CD8-positive, alpha-beta memory T cell (primary cell): ENCODE measurements around the gene CAMSAP2. TPM values are rescaled to one million over a fixed set of nuclear protein-coding genes. Genes with fewer than 3 reads are reported as not detected.

Source experiments
- CTCF ChIA-PET: fragments of 350-600 bp; sonication (Branson Sonifier 250); formaldehyde crosslinking; loops from one replicate; lab custom pipeline; 2021; ENCODE audit warnings: antibody characterized with exemption; lab: Charles Lee
- POLR2A ChIA-PET: fragments of 350-600 bp; sonication (Branson Sonifier 250); formaldehyde crosslinking; loops from one replicate; lab custom pipeline; 2021; ENCODE audit warnings: antibody characterized with exemption; lab: Charles Lee
- DNase-seq, 5 donors: peaks; one replicate each; pipeline versions ENCODE4 v3.0.0 to v3.0.0-alpha.2; 2020 to 2022; ENCODE audit warnings: mixed read lengths in 1 of 5
- H3K27ac ChIP-seq: one replicate; pipeline ENCODE4 v1.7.0; 2013; ENCODE audit warnings: low read depth, mild to moderate bottlenecking, low read length, moderate library complexity
- H3K27me3 ChIP-seq: 2 replicates; pipeline ENCODE4 v1.7.0; 2013; ENCODE audit warnings: low read length, mild to moderate bottlenecking; ENCODE audit not compliant: insufficient read depth, poor library complexity, severe bottlenecking
- H3K36me3 ChIP-seq: 2 replicates; pipeline ENCODE4 v1.7.0; 2013; ENCODE audit warnings: mild to moderate bottlenecking, low read length, moderate library complexity; ENCODE audit not compliant: insufficient read depth
- H3K4me1 ChIP-seq: 2 replicates; pipeline ENCODE4 v1.7.0; 2013; ENCODE audit warnings: mild to moderate bottlenecking, low read length, moderate library complexity; ENCODE audit not compliant: insufficient read depth
- H3K4me3 ChIP-seq: 2 replicates; pipeline ENCODE4 v1.7.0; 2013; ENCODE audit warnings: mild to moderate bottlenecking, low read length
- H3K9me3 ChIP-seq: 2 replicates; pipeline ENCODE4 v1.7.0; 2013; ENCODE audit warnings: mild to moderate bottlenecking, low read length
- H3K27ac Mint-ChIP-seq, 8 donors: one replicate each; pipeline ENCODE4 v1.8.0; 2020 to 2021; ENCODE audit warnings: mixed read lengths in 8 of 8, mild to moderate bottlenecking in 6 of 8, inconsistent platforms in 3 of 8, moderate library complexity in 3 of 8
- H3K27me3 Mint-ChIP-seq, 2 donors: one replicate each; pipeline ENCODE4 v1.8.0; 2020 to 2021; ENCODE audit warnings: mixed read lengths in 2 of 2, mild to moderate bottlenecking in 1 of 2, moderate library complexity in 1 of 2
- H3K36me3 Mint-ChIP-seq, 3 donors: one replicate each; pipeline ENCODE4 v1.8.0; 2020 to 2021; ENCODE audit warnings: mixed read lengths in 3 of 3, inconsistent platforms in 1 of 3, mild to moderate bottlenecking in 1 of 3
- H3K4me1 Mint-ChIP-seq, 3 donors: one replicate each; pipeline ENCODE4 v1.8.0; 2020 to 2021; ENCODE audit warnings: mixed read lengths in 3 of 3, inconsistent platforms in 1 of 3, mild to moderate bottlenecking in 1 of 3
- H3K4me3 Mint-ChIP-seq, 7 donors: one replicate each; pipeline ENCODE4 v1.8.0; 2020 to 2021; ENCODE audit warnings: mixed read lengths in 7 of 7, mild to moderate bottlenecking in 6 of 7, moderate library complexity in 4 of 7, inconsistent platforms in 2 of 7
- H3K9me3 Mint-ChIP-seq, 5 donors: one replicate each; pipeline ENCODE4 v1.8.0; 2020 to 2022; ENCODE audit warnings: mixed read lengths in 5 of 5, mild to moderate bottlenecking in 3 of 5, moderate library complexity in 2 of 5, inconsistent platforms in 1 of 5
- polyA plus RNA-seq: library from polyadenylated mRNA; unstranded; fragments of 300-500 nt; fragmentation: Illumina TruSeq; gene quantifications from one replicate; pipeline ENCODE4 v1.2.3, GENCODE V29; 2021
- total RNA-seq, 2 experiments: library from RNA; stranded (reverse); gene quantifications; one replicate each; pipeline ENCODE4 v1.2.3, GENCODE V29; 2021

CAMSAP2 gene
- total and polyA plus RNA-seq, 3 experiments from 2014 or later = 0.35 to 3.1 (median 2.7) TPM

DNA sequence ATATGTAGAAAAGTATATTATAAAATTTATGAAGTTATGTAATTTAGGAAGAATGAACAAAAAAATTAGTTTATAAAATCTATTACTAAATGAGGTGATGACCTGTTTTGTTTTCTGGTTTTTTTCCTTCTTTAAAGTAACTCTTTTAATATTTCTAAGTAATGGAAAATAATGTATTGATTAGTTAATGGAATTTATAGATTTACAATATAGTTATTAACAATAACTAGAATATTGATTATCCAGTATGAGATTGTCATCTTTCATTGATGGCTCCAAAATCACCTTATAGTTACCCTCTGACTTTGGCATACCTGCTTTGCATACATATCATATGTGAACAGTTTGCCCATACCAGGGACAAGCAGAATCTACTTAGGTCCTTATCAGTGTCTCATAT lies 23.4 kb downstream of the CAMSAP2 start:
- Histone ChIP-seq H3K27ac (no peak overlapping the region), H3K9me3 (no peaks in the 10 kb centered on the region), H3K4me3 (no peak overlapping the region), H3K4me1 (no peaks in the 10 kb centered on the region), H3K27me3 (no peaks in the 10 kb centered on the region), H3K36me3 (no peaks in the 10 kb centered on the region)
- Mint-ChIP-seq H3K4me1 (no peaks in the 10 kb centered on the region), H3K27me3 (peaks cover 3 to 8% of the 10 kb centered on the region in 2 donors), H3K27ac (no peak overlapping the region), H3K36me3 (peaks cover 0 to 5% (median 0%) of the 10 kb centered on the region in 3 donors), H3K9me3 (no peaks in the 10 kb centered on the region), H3K4me3 (no peak overlapping the region)
- ChIA-PET POLR2A (no interaction called here), CTCF (no interaction called here)
- no peak for DNase-seq

DNA sequence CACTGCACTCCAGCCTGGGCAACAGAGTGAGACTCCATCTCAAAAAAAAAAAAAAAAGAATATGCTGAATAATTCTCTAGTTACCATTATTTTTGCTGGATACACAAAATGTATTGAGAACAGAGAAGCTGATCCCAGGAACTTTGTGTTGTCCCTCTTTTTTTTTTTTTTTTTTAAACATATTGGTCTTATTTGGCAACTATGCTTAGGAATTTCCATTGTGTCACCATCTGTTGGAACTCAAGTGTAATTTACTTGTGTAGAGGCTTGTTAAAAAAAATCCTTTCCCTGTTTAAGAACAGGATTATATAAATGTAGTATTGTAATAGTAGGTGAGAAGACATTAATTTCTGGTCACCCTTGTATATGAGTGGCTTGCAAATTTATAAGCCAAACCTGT lies 28.6 kb downstream of the CAMSAP2 start:
- ChIA-PET CTCF (no interaction called here), POLR2A (no interaction called here)
- Histone ChIP-seq H3K9me3 (no peaks in the 10 kb centered on the region), H3K4me3 (no peak overlapping the region), H3K4me1 (no peaks in the 10 kb centered on the region), H3K27ac (no peak overlapping the region), H3K27me3 (no peaks in the 10 kb centered on the region), H3K36me3 (no peaks in the 10 kb centered on the region)
- Mint-ChIP-seq H3K4me3 (no peak overlapping the region), H3K27ac (no peak overlapping the region), H3K36me3 (peaks cover 0 to 5% (median 2%) of the 10 kb centered on the region in 3 donors), H3K27me3 (peaks cover 4 to 12% of the 10 kb centered on the region in 2 donors), H3K9me3 (no peaks in the 10 kb centered on the region), H3K4me1 (no peaks in the 10 kb centered on the region)
- no peak for DNase-seq

DNA sequence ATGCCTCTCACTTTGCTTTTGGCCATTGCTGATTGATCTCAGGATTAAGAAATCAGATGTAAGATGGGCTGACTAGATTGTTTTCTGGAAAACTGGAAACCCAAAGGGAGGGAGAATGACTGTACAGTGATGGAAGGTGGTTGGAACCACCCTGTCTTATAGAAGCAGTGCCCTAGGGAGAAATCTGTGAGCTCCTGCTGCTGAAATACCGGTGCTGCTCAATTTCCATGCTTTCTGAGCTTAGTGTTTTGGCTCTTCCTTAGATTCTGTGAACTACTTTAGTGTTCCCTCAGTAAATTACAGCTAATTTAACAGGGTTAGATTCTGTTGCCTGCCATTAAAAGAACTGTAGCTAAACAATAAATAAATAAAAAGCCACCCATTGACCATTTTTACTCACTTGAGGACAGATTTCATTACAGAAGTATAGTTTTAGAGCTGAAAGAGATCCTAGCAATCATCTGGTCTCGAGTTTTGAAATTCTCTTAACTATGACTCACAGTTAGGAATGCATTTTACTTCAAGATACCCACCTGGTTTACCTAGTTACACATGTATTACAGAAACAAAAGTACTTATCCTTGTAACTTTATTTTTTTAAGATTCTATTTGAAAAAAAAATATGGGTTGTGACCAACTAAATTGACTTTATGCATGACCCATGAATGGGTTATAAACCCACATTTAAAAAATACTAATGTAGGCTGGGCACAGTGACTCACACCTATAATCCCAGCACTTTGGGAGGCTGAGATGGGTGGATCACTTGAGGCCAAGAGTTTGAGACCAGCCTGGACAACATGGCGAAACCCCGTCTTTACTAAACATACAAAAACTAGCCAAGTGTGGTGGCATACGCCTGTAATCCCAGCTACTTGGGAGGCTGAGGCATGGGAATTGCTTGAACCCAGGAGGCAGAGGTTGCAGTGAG lies 33.2 kb downstream of the CAMSAP2 start:
- Histone ChIP-seq H3K27ac (no peak overlapping the region), H3K36me3 (no peaks in the 10 kb centered on the region), H3K27me3 (no peaks in the 10 kb centered on the region), H3K9me3 (no peaks in the 10 kb centered on the region), H3K4me1 (no peaks in the 10 kb centered on the region), H3K4me3 (no peak overlapping the region)
- CTCF ChIA-PET = no interaction called here
- DNase-seq = no peak
- peaks cover 0 to 6% (median 0%) of the 10 kb centered on the region in 3 donors for H3K36me3 Mint-ChIP-seq
- no peaks in the 10 kb centered on the region for H3K4me1 Mint-ChIP-seq
- H3K27ac Mint-ChIP-seq = peak overlapping the region in 1 of 8 donors; percentile 26
- no peaks in the 10 kb centered on the region for H3K9me3 Mint-ChIP-seq
- no peak overlapping the region for H3K4me3 Mint-ChIP-seq
- H3K27me3 Mint-ChIP-seq = peaks cover 3 to 9% of the 10 kb centered on the region in 2 donors
- POLR2A ChIA-PET = no interaction called here

DNA sequence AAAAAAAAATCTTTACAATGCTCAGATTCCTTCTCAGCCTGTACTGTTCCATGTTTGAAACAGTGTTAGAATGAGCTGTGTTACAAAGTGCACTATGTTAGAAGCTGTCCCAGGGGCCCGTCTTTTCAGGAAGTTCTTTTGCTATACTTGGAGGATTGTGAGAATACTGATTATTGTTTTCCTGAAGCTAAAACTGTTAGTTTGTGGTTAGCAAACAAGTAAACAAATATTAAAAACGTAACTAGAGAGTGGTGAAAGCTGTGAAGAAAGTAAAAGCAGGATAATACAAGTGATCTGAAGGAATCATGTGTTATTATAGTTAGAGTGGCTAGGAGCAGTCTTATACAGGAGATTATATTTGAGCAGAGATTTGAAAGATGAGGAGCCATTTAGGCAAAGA lies 35.6 kb downstream of the CAMSAP2 start:
- Histone ChIP-seq H3K36me3 (no peaks in the 10 kb centered on the region), H3K27me3 (no peaks in the 10 kb centered on the region), H3K27ac (no peak overlapping the region), H3K4me1 (no peaks in the 10 kb centered on the region), H3K4me3 (no peak overlapping the region), H3K9me3 (no peaks in the 10 kb centered on the region)
- Mint-ChIP-seq H3K27me3 (peaks cover 3 to 4% of the 10 kb centered on the region in 2 donors), H3K27ac (peak overlapping the region in 1 of 8 donors; percentile 52), H3K9me3 (no peaks in the 10 kb centered on the region), H3K4me3 (no peak overlapping the region), H3K4me1 (no peaks in the 10 kb centered on the region), H3K36me3 (peaks cover 0 to 4% (median 0%) of the 10 kb centered on the region in 3 donors)
- ChIA-PET POLR2A (no interaction called here), CTCF (no interaction called here)
- DNase-seq = no peak

DNA sequence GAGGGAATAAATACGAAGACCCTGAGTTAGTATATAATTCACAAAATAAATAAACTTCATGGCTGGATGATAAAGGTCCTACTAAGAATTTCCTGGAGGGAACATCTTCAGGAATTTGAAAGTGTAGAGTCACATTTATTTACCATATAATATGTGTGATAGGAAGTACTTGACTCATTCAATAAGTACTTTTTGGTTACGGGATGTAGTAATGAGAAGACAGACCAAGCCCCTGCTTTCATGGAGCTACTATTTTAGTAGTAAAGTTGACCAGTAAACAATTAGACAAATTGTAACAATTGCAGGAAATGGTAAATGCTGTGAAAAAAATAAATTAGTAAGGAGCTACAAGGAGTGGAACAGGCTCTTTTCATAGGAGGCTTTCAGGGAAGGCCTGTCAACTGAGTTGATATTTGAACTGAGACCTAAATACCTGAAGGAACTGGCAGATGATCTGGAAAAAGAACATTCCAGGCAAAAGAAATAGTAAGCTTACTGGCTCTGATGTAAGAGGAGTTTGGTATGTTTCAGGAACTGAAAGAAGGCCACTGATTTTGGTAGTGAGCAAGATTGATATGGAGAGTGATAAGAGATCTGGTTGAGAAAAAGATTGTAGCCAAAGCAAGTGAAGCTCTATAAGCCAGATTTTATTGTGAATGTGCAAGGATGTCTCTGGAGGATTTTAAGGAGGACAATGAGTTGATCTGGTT lies 36.2 kb downstream of the CAMSAP2 start:
- Mint-ChIP-seq H3K36me3 (peaks cover 0 to 4% (median 0%) of the 10 kb centered on the region in 3 donors), H3K4me1 (no peaks in the 10 kb centered on the region), H3K4me3 (no peak overlapping the region), H3K27ac (no peak overlapping the region), H3K27me3 (peaks cover under 1 to 4% of the 10 kb centered on the region in 2 donors), H3K9me3 (no peaks in the 10 kb centered on the region)
- ChIA-PET POLR2A (no interaction called here), CTCF (no interaction called here)
- H3K36me3 ChIP-seq = no peaks in the 10 kb centered on the region
- H3K9me3 ChIP-seq = no peaks in the 10 kb centered on the region
- H3K4me3 ChIP-seq = no peak overlapping the region
- no peaks in the 10 kb centered on the region for H3K27me3 ChIP-seq
- H3K4me1 ChIP-seq = no peaks in the 10 kb centered on the region
- no peak for DNase-seq
- no peak overlapping the region for H3K27ac ChIP-seq

DNA sequence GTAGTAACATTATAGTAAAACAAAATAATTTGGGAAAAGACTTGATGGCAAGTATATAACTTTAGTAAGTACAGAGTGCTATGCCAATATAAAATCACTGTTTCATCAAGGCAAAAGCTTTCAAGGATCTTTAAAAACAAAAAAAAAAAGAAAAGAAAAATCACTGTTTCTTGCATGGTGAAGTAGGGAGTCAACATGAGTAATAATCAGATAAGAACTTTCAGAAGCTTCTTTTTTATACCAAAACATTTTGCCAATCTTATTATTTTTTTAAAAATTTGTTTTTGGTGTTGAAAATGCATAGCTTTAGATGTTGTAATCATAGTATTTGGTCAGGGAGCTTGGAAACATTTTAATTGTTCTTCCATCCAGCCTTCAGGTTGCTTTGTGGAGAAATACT lies 37.2 kb downstream of the CAMSAP2 start:
- Mint-ChIP-seq H3K27ac (peak overlapping the region in 1 of 8 donors; percentile 3), H3K36me3 (peaks cover 0 to 4% (median 0%) of the 10 kb centered on the region in 3 donors), H3K27me3 (peaks cover 0 to 2% of the 10 kb centered on the region in 2 donors), H3K9me3 (no peaks in the 10 kb centered on the region), H3K4me3 (no peak overlapping the region), H3K4me1 (no peaks in the 10 kb centered on the region)
- Histone ChIP-seq H3K9me3 (no peaks in the 10 kb centered on the region), H3K4me1 (no peaks in the 10 kb centered on the region), H3K36me3 (no peaks in the 10 kb centered on the region), H3K27me3 (no peaks in the 10 kb centered on the region), H3K4me3 (no peak overlapping the region), H3K27ac (no peak overlapping the region)
- DNase-seq = no peak
- ChIA-PET CTCF (no interaction called here), POLR2A (no interaction called here)

DNA sequence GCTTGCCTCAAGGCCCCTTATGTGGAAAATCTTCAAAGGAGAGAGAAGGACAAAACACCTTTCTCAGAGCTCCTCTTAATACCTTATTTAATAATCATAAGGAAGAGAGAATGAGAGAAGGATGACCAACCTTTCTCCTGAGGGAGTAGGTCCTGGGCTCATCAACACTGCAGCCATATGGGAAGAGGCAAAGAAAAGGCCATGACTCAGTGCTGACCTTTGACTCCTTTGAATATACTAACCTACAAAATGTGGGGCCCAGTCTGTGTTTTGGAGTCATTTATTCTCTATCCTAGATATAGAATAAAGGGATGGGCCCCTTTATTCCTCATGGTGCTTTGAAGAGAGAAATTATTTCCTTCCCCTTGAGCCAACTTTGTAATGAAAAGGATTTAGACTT lies 38.3 kb downstream of the CAMSAP2 start:
- Histone ChIP-seq H3K27ac (no peak overlapping the region), H3K4me1 (no peaks in the 10 kb centered on the region), H3K9me3 (no peaks in the 10 kb centered on the region), H3K27me3 (no peaks in the 10 kb centered on the region), H3K4me3 (no peak overlapping the region), H3K36me3 (no peaks in the 10 kb centered on the region)
- Mint-ChIP-seq H3K27ac (no peak overlapping the region), H3K27me3 (no peaks in the 10 kb centered on the region), H3K4me3 (no peak overlapping the region), H3K4me1 (no peaks in the 10 kb centered on the region), H3K9me3 (no peaks in the 10 kb centered on the region), H3K36me3 (peaks cover 0 to 4% (median under 1%) of the 10 kb centered on the region in 3 donors)
- POLR2A ChIA-PET = no interaction called here
- CTCF ChIA-PET = no interaction called here
- DNase-seq = no peak

DNA sequence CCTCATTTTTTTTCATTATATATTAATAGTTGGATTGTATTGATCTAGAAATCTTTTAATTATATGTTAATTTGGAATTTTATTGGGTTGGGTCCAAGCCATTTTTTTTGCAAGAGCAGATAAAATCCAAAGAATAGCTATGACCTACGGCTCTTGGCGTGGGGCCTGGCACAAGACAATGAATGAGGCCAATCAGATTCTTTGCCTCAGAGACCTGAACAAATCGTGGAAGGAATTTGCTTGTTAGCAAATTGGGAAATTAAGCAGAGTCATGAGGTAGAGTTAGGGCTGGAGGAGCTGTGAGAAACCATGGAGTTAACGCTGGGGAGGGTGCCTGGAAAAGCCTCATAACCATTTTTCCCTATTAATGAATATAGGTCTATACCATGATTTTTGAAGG lies 40.1 kb downstream of the CAMSAP2 start:
- ChIA-PET POLR2A (no interaction called here), CTCF (no interaction called here)
- H3K9me3 ChIP-seq = no peaks in the 10 kb centered on the region
- H3K4me1 Mint-ChIP-seq = no peaks in the 10 kb centered on the region
- H3K36me3 ChIP-seq = no peaks in the 10 kb centered on the region
- peaks cover 2 to 14% (median 6%) of the 10 kb centered on the region in 3 donors for H3K36me3 Mint-ChIP-seq
- no peak overlapping the region for H3K4me3 Mint-ChIP-seq
- H3K9me3 Mint-ChIP-seq = peaks cover 0 to 6% (median 2%) of the 10 kb centered on the region in 5 donors
- H3K27me3 Mint-ChIP-seq = peaks cover 0 to 3% of the 10 kb centered on the region in 2 donors
- no peaks in the 10 kb centered on the region for H3K4me1 ChIP-seq
- no peak overlapping the region for H3K4me3 ChIP-seq
- H3K27ac Mint-ChIP-seq = no peak overlapping the region
- no peak overlapping the region for H3K27ac ChIP-seq
- DNase-seq = no peak
- H3K27me3 ChIP-seq = no peaks in the 10 kb centered on the region
